H9 (cell line): ENCODE data around the gene DNAJB6. TPM values are rescaled to one million over a fixed set of nuclear protein-coding genes. Genes with fewer than 3 reads are reported as not detected.

Experiments used
- DNase-seq: peaks from one replicate; pipeline ENCODE4 v3.0.0-alpha.2; 2017
- H2AFZ ChIP-seq: one replicate; pipeline ENCODE4 v1.6.1; 2013; ENCODE audit warnings: mild to moderate bottlenecking, low read length, control low read depth, moderate library complexity
- H2AK5ac ChIP-seq: 2 replicates; pipeline ENCODE4 v1.6.1; 2013; ENCODE audit warnings: low read length, control low read depth, mixed read lengths; ENCODE audit not compliant: insufficient read length
- H2BK120ac ChIP-seq: one replicate; pipeline ENCODE4 v1.6.1; 2013; ENCODE audit warnings: low read depth, mild to moderate bottlenecking, low read length, control low read depth, inconsistent platforms; ENCODE audit not compliant: poor library complexity, severe bottlenecking
- H2BK12ac ChIP-seq: 2 replicates; pipeline ENCODE4 v1.6.1; 2013; ENCODE audit warnings: low read length, control low read depth, mixed read lengths, low read depth; ENCODE audit not compliant: insufficient read length
- H2BK15ac ChIP-seq: 2 replicates; pipeline ENCODE4 v1.6.1; 2013; ENCODE audit warnings: low read depth, low read length, control low read depth
- H2BK20ac ChIP-seq: one replicate; pipeline ENCODE4 v1.6.1; 2013; ENCODE audit warnings: low read depth, mild to moderate bottlenecking, low read length, control low read depth, inconsistent platforms; ENCODE audit not compliant: poor library complexity, severe bottlenecking
- H2BK5ac ChIP-seq: 2 replicates; pipeline ENCODE4 v1.6.1; 2013; ENCODE audit warnings: low read length, control low read depth, mixed read lengths; ENCODE audit not compliant: insufficient read length
- H3K14ac ChIP-seq: 2 replicates; pipeline ENCODE4 v1.6.1; 2013; ENCODE audit warnings: low read length, control low read depth; ENCODE audit not compliant: insufficient read depth
- H3K18ac ChIP-seq: 2 replicates; pipeline ENCODE4 v1.6.1; 2013; ENCODE audit warnings: low read depth, mild to moderate bottlenecking, mixed read lengths, low read length, control low read depth; ENCODE audit not compliant: insufficient read length
- H3K23ac ChIP-seq: 2 replicates; pipeline ENCODE4 v1.6.1; 2013; ENCODE audit warnings: low read length, control low read depth, mixed read lengths, low read depth; ENCODE audit not compliant: insufficient read length
- H3K23me2 ChIP-seq: 2 replicates; pipeline ENCODE4 v1.6.1; 2013; ENCODE audit warnings: low read depth, mild to moderate bottlenecking, mixed read lengths, low read length, control low read depth; ENCODE audit not compliant: insufficient read length, poor library complexity, severe bottlenecking
- H3K27ac ChIP-seq: 2 replicates; pipeline ENCODE4 v1.5.1; 2013; ENCODE audit warnings: low read length, control low read depth, mixed read lengths, low read depth; ENCODE audit not compliant: insufficient read length
- H3K27me3 ChIP-seq: 2 replicates; pipeline ENCODE4 v1.6.1; 2013; ENCODE audit warnings: low read length, control low read depth, inconsistent platforms; ENCODE audit not compliant: insufficient read depth
- H3K4ac ChIP-seq: 2 replicates; pipeline ENCODE4 v1.6.1; 2013; ENCODE audit warnings: low read depth, mild to moderate bottlenecking, control low read depth, inconsistent platforms, low read length, moderate library complexity
- H3K4me1 ChIP-seq: 2 replicates; pipeline ENCODE4 v1.6.1; 2013; ENCODE audit warnings: low read length, control low read depth, inconsistent platforms; ENCODE audit not compliant: insufficient read depth
- H3K4me2 ChIP-seq: 2 replicates; pipeline ENCODE4 v1.6.1; 2013; ENCODE audit warnings: low read length, control low read depth, mixed read lengths; ENCODE audit not compliant: insufficient read length, insufficient read depth
- H3K56ac ChIP-seq: 2 replicates; pipeline ENCODE4 v1.6.1; 2013; ENCODE audit warnings: low read depth, mild to moderate bottlenecking, mixed read lengths, low read length, control low read depth; ENCODE audit not compliant: insufficient read length
- H3K79me1 ChIP-seq: 2 replicates; pipeline ENCODE4 v1.6.1; 2013; ENCODE audit warnings: low read depth, mild to moderate bottlenecking, moderate library complexity, low read length, control low read depth, inconsistent platforms; ENCODE audit not compliant: insufficient read depth, poor library complexity, severe bottlenecking
- H3K79me2 ChIP-seq: 2 replicates; pipeline ENCODE4 v1.6.1; 2013; ENCODE audit warnings: low read length, control low read depth, inconsistent platforms; ENCODE audit not compliant: insufficient read depth
- H3K9ac ChIP-seq: 2 replicates; pipeline ENCODE4 v1.6.1; 2013; ENCODE audit warnings: low read length, control low read depth, mixed read lengths; ENCODE audit not compliant: insufficient read length; ENCODE audit errors: extremely low read depth
- H3K9me3 ChIP-seq: one replicate; pipeline ENCODE4 v1.6.1; 2013; ENCODE audit warnings: low read depth, low read length, inconsistent platforms; ENCODE audit not compliant: control insufficient read depth
- H3T11ph ChIP-seq: one replicate; pipeline ENCODE4 v1.6.1; 2013; ENCODE audit warnings: mild to moderate bottlenecking, low read length, control low read depth, inconsistent platforms
- H4K20me1 ChIP-seq: one replicate; pipeline ENCODE4 v1.6.1; 2013; ENCODE audit not compliant: control insufficient read depth, insufficient read length, insufficient read depth
- H4K5ac ChIP-seq: 2 replicates; pipeline ENCODE4 v1.6.1; 2013; ENCODE audit warnings: low read depth, mild to moderate bottlenecking, mixed read lengths, low read length, control low read depth; ENCODE audit not compliant: insufficient read length
- H4K8ac ChIP-seq: replicated peaks from 2 replicates; pipeline ENCODE4 v1.6.1; 2013; ENCODE audit warnings: low read length, control low read depth, mixed read lengths, low read depth; ENCODE audit not compliant: insufficient read length
- H4K91ac ChIP-seq: 2 replicates; pipeline ENCODE4 v1.6.1; 2013; ENCODE audit warnings: low read depth, mild to moderate bottlenecking, moderate library complexity, mixed read lengths, low read length, control low read depth; ENCODE audit not compliant: insufficient read length
- H3K27ac Mint-ChIP-seq, 3 experiments: 2 replicates in 2 of 3; 3 replicates in 1 of 3; pipeline ENCODE4 v1.8.0; 2020 to 2021; ENCODE audit warnings: mixed read lengths in 3 of 3, mild to moderate bottlenecking in 1 of 3, moderate library complexity in 1 of 3
- H3K27me3 Mint-ChIP-seq: 2 replicates; pipeline ENCODE4 v1.8.0; 2021; ENCODE audit warnings: low read depth, mild to moderate bottlenecking, moderate library complexity, mixed read lengths
- H3K36me3 Mint-ChIP-seq, 3 experiments: 2 replicates in 2 of 3; 3 replicates in 1 of 3; pipeline ENCODE4 v1.8.0; 2020 to 2021; ENCODE audit warnings: low read depth in 3 of 3, mixed read lengths in 3 of 3; ENCODE audit not compliant: insufficient read depth in 1 of 3
- H3K4me1 Mint-ChIP-seq, 2 experiments: 2 replicates each; pipeline ENCODE4 v1.8.0; 2020; ENCODE audit warnings: mixed read lengths in 2 of 2
- H3K4me3 Mint-ChIP-seq, 2 experiments: 2 replicates in 1 of 2; 3 replicates in 1 of 2; pipeline ENCODE4 v1.8.0; 2020 to 2021; ENCODE audit warnings: mild to moderate bottlenecking in 2 of 2, mixed read lengths in 2 of 2, moderate library complexity in 1 of 2
- H3K9me3 Mint-ChIP-seq, 2 experiments: 2 replicates in 1 of 2; 3 replicates in 1 of 2; pipeline ENCODE4 v1.8.0; 2020; ENCODE audit warnings: mild to moderate bottlenecking in 2 of 2, mixed read lengths in 2 of 2, moderate library complexity in 1 of 2
- CTCF ChIP-seq: fragments of 200-600 bp; sonication (generic); conservative IDR thresholded peaks from 3 replicates; pipeline ENCODE4 v1.8.0; 2021; ENCODE audit warnings: antibody characterized with exemption, mild to moderate bottlenecking
- WGBS: extraction: QIAGEN DNeasy Blood & Tissue Kit; methylation state at CpG from one replicate; pipeline ENCODE4 v1.1.7; 2013; ENCODE audit warnings: missing lambda C conversion rate, low lambda C conversion rate, mixed read lengths; ENCODE audit not compliant: insufficient read length; ENCODE audit errors: extremely low coverage; 5-methylcytosine and 5-hydroxymethylcytosine counted together
- total RNA-seq: library from RNA; stranded (reverse); gene quantifications from 2 replicates; pipeline ENCODE4 v1.2.1, GENCODE V29; 2021

DNAJB6 gene
- total RNA-seq, 1 experiment from 2014 or later = 215 TPM

- no peak overlapping the region for H3K4me3 Mint-ChIP-seq
- Histone ChIP-seq H3K9me3 (no peaks in the 10 kb centered on the region), H4K5ac (no peak overlapping the region), H2BK5ac (no peak overlapping the region), H3K56ac (no peak overlapping the region), H4K91ac (no peak overlapping the region), H4K20me1 (no peaks in the 10 kb centered on the region), H4K8ac (no peak overlapping the region), H3K18ac (no peak overlapping the region), H3T11ph (no peak overlapping the region), H2BK15ac (no peak overlapping the region), H3K23ac (no peak overlapping the region), H3K4me1 (no peaks in the 10 kb centered on the region), H2BK12ac (no peak overlapping the region), H3K23me2 (no peaks in the 10 kb centered on the region), H3K4ac (no peak overlapping the region), H3K9ac (no peak overlapping the region), H2BK120ac (no peak overlapping the region), H3K14ac (no peak overlapping the region), H3K27me3 (no peaks in the 10 kb centered on the region), H2BK20ac (no peak overlapping the region), H3K79me2 (peaks cover 8% of the 10 kb centered on the region; the same call in 1 of the 2 replicates), H3K79me1 (peaks cover 9% of the 10 kb centered on the region), H3K4me2 (no peak overlapping the region), H3K27ac (peak overlapping the region; percentile 11), H2AFZ (no peak overlapping the region), H2AK5ac (no peak overlapping the region)
- H3K27ac Mint-ChIP-seq = peak overlapping the region in 2 of 3 experiments; percentile 68 to 91; a peak in 3 of 7 replicates
- H3K9me3 Mint-ChIP-seq = no peaks in the 10 kb centered on the region; a peak in 1 of 5 replicates
- no peak for TF ChIP-seq CTCF
- no peak for DNase-seq
- peaks cover 3 to 6% of the 10 kb centered on the region in 2 experiments for H3K4me1 Mint-ChIP-seq
- no peaks in the 10 kb centered on the region for H3K27me3 Mint-ChIP-seq
- no CpG with 5 or more reads among the region's 12 CpGs for WGBS
- H3K36me3 Mint-ChIP-seq = peaks cover 21 to 66% (median 43%) of the 10 kb centered on the region in 3 experiments; a peak in 6 of 7 replicates
These were observed 67.0 kb downstream of the DNAJB6 start for GRCh38 chr7:157403646-157404401.
